ENCODE data around the gene ZBTB40. TPM values are rescaled to one million over a fixed set of nuclear protein-coding genes. Genes with fewer than 3 reads are reported as not detected.

Gene ZBTB40
- total and polyA plus RNA-seq, 10 of the 15 experiments (the other 5 are each of a cell fraction or from before 2014, with no cell fraction given), result 1.9 to 14.4 (median 9.0) TPM

- TF ChIP-seq CHD4 (IDR thresholded peaks at IDR 0.05) (no peak), KDM1A (IDR thresholded peaks at IDR 0.05; ENCODE audit: borderline replicate concordance) (no peak), SRF (IDR thresholded peaks at IDR 0.05; ENCODE audit: low read depth in 2 of 2, low read length in 2 of 2) (no peak), SP1 (IDR thresholded peaks at IDR 0.05; ENCODE audit: low read depth, low read length) (no peak), ESRRA (IDR thresholded peaks at IDR 0.05; ENCODE audit: low read length) (no peak), NR2F1 (conservative IDR thresholded peaks at IDR 0.05) (no peak), TCF3 (IDR thresholded peaks at IDR 0.05; ENCODE audit: borderline replicate concordance, insufficient read depth, low read depth, low read length) (no peak), CHD2 (IDR thresholded peaks at IDR 0.05; ENCODE audit: borderline replicate concordance, low read depth, low read length) (no peak), SUZ12 (IDR thresholded peaks at IDR 0.05; ENCODE audit: unreplicated experiment) (no peak), EP300 (IDR thresholded peaks at IDR 0.05; ENCODE audit: borderline replicate concordance in 1 of 2, control insufficient read depth in 1 of 2, low read depth in 2 of 2, low read length in 2 of 2) (no peak), NFYA (IDR thresholded peaks at IDR 0.05; ENCODE audit: borderline replicate concordance, low read depth, low read length) (no peak), ZNF274 (IDR thresholded peaks at IDR 0.05; ENCODE audit: insufficient read depth, insufficient read length) (no peak), IKZF2 (IDR thresholded peaks at IDR 0.05) (no peak), ATF3 (IDR thresholded peaks at IDR 0.05; ENCODE audit: borderline replicate concordance, extremely low read depth, low read depth, low read length) (no peak), CREB1 (IDR thresholded peaks at IDR 0.05; ENCODE audit: low read depth) (no peak), ZSCAN29 (IDR thresholded peaks at IDR 0.05) (no peak), E2F4 (IDR thresholded peaks at IDR 0.05; ENCODE audit: low read depth, low read length) (no peak), FOXM1 (IDR thresholded peaks at IDR 0.05; ENCODE audit: low read depth, low read length) (no peak), NFXL1 (IDR thresholded peaks at IDR 0.05; ENCODE audit: borderline replicate concordance) (no peak)
- in situ Hi-C loops (cut with MboI), result no loop called here
- FAIRE-seq, result no peak
Measured at GRCh38 chr1:22547818-22548462, 96.3 kb downstream of the ZBTB40 start.

More at GRCh38 chr1:22547818-22548462, 96.3 kb downstream of the ZBTB40 start:
- no peak overlapping the region for H3K27ac ChIP-seq (ENCODE audit: control insufficient read depth, insufficient read depth)
- CTCF ChIA-PET, result no interaction called here
- no peak overlapping the region for H2AFZ ChIP-seq (ENCODE audit: control insufficient read depth, low read depth, low read length)
- BruUV-seq (replicated peaks), result no TSS peak
- SMC1A ChIA-PET (ENCODE audit: uncharacterized antibody, unreplicated experiment), result no interaction called here
- POLR2A ChIA-PET, result no interaction called here
- no peaks in the 10 kb centered on the region for H4K20me1 ChIP-seq (ENCODE audit: control insufficient read depth, insufficient read depth)
- intact Hi-C loops (cut with micrococcal nuclease; ENCODE audit: unreplicated experiment), result no loop called here
- H3K79me2 ChIP-seq (ENCODE audit: control insufficient read depth, insufficient read depth, low read length), result no peaks in the 10 kb centered on the region
- no peaks in the 10 kb centered on the region for H3K36me3 ChIP-seq (ENCODE audit: control insufficient read depth in 2 of 2, insufficient read depth in 2 of 2, low read length in 1 of 2)
- no peaks in the 10 kb centered on the region for H3K9me3 ChIP-seq (replicated peaks; ENCODE audit: control insufficient read depth, insufficient read depth, low read length)
- RAD21 ChIA-PET (ENCODE audit: unreplicated experiment), result no interaction called here
- ATAC-seq (no peak), DNase-seq (ENCODE audit: low read depth, low spot score) (no peak)
- H3K4me2 ChIP-seq (ENCODE audit: control insufficient read depth, insufficient read depth), result no peak overlapping the region
- H3K4me3 ChIP-seq, result no peak overlapping the region
- H3K27me3 ChIP-seq (replicated peaks in 1 of 2; ENCODE audit: control insufficient read depth in 2 of 2, insufficient read depth in 2 of 2, low read length in 1 of 2), result no peaks in the 10 kb centered on the region; a peak in 1 of 4 replicates
- no peak overlapping the region for H3K9ac ChIP-seq (ENCODE audit: control insufficient read depth, insufficient read depth, low read length)
- no peaks in the 10 kb centered on the region for H3K4me1 ChIP-seq (ENCODE audit: control insufficient read depth, insufficient read depth, low read length)
- 17% methylated on average over 12 of the region's 12 CpGs for WGBS (ENCODE audit: insufficient coverage, insufficient replicate concordance, low lambda C conversion rate, missing lambda C conversion rate)

Measured in GM12878 (cell line).